ENCODE data around the gene FNIP2.
"Not testable (repeated sequence)": the region's sequence is repeated elsewhere in the genome, so short reads cannot be mapped to it uniquely, and the experiment has no call there.

Gene FNIP2

DNA sequence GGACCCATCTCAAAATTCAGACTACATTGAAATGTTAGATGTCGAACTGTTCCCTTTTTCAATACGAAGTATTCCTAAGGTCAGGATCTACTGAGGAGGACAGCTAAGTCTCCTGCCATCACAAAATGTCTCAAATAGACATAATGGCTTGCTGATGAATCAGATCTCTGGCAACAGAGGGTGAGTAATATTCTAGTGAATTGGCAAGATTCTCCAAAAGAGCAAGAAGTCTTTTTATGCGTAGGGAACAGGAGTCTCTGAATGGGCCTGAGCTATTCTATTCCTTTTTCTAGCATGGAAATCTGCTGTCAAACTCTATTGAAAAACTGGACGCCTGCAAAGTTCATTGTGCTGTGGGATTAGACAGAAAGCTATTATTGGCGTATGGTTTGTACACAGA, 145.4 kb downstream of the FNIP2 start:
- no peak overlapping the region for H3K4me3 ChIP-seq (ENCODE audit: control insufficient read depth, low read depth, low read length)
- DNase-seq (ENCODE audit: low read depth): peak; percentile 91
- TF ChIP-seq, protein P1, sequence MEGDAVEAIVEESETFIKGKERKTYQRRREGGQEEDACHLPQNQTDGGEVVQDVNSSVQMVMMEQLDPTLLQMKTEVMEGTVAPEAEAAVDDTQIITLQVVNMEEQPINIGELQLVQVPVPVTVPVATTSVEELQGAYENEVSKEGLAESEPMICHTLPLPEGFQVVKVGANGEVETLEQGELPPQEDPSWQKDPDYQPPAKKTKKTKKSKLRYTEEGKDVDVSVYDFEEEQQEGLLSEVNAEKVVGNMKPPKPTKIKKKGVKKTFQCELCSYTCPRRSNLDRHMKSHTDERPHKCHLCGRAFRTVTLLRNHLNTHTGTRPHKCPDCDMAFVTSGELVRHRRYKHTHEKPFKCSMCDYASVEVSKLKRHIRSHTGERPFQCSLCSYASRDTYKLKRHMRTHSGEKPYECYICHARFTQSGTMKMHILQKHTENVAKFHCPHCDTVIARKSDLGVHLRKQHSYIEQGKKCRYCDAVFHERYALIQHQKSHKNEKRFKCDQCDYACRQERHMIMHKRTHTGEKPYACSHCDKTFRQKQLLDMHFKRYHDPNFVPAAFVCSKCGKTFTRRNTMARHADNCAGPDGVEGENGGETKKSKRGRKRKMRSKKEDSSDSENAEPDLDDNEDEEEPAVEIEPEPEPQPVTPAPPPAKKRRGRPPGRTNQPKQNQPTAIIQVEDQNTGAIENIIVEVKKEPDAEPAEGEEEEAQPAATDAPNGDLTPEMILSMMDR (conservative IDR thresholded peaks at IDR 0.05; ENCODE audit: control insufficient read depth, insufficient read depth, low read depth, low read length): no peak

DNA sequence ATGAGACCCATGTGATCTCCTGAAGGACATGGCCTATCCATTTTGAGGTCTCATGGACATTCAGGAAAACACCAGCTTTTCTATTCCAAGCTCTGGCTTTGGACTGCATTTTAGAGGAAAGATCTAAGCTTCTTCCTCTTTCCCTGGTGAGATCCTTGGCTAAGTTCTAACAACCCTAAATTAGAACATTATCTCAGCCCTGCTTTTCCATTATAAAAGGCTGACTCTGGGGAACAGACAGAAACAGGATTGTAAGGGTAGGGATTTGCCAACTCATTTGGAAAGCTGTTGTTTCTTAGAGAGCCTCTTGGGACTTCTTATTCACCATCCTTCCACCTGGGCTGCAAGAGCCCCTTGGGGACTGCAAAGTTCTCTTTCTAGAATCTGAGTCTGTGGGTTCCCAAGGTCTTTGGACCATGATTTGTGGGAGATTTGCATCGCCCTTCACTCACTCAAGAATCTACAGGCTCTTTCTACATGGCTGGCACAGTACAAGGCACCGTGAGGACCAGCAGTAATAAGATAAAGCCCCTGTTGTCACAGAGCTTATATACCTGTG, 146.9 kb downstream of the FNIP2 start:
- DNase-seq (ENCODE audit: low read depth): peak; percentile 49
- TF ChIP-seq, protein P1 (conservative IDR thresholded peaks at IDR 0.05; ENCODE audit: control insufficient read depth, insufficient read depth, low read depth, low read length): no peak
- no peak overlapping the region for H3K4me3 ChIP-seq (ENCODE audit: control insufficient read depth, low read depth, low read length)

DNA sequence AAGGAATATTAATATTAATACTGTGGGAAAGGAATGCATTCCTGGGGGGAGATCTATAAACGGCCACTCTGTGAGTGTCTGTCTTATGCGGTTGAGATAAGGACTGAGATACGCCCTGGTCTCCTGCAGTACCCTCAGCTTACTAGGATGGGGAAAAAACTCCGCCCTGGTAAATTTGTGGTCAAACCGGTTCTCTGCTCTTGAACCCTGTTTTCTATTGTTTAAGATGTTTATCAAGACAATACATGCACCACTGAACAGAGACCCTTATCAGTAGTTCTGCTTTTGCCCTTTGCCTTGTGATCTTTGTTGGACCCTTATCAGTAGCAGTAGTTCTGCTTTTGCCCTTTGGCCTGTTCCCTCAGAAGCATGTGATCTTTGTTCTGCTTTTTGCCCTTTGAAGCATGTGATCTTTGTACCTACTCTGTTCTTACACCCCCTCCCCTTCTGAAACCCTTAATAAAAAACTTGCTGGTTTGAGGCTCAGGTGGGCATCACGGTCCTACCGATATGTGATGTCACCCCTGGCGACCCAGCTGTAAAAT, 151.7 kb downstream of the FNIP2 start:
- H3K4me3 ChIP-seq (ENCODE audit: control insufficient read depth, low read depth, low read length); DNase-seq (ENCODE audit: low read depth): not testable (repeated sequence)

DNA sequence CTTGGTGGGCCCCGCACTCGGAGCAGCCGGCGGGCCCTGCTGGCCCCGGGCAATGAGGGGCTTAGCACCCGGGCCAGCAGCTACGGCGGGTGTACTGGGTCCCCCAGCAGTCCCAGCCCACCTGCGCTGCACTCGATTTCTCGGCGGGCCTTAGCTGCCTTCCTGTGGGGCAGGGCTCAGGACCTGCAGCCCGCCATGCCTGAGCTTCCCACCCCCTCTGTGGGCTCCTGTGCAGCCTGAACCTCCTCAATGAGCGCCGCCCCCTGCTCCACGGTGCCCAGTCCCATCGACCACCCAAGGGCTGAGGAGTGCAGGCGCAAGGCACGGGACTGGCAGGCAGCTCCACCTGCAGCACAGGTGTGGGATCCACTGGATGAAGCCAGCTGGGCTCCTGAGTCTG, 158.9 kb downstream of the FNIP2 start:
- DNase-seq (ENCODE audit: low read depth): not testable (repeated sequence)

DNA sequence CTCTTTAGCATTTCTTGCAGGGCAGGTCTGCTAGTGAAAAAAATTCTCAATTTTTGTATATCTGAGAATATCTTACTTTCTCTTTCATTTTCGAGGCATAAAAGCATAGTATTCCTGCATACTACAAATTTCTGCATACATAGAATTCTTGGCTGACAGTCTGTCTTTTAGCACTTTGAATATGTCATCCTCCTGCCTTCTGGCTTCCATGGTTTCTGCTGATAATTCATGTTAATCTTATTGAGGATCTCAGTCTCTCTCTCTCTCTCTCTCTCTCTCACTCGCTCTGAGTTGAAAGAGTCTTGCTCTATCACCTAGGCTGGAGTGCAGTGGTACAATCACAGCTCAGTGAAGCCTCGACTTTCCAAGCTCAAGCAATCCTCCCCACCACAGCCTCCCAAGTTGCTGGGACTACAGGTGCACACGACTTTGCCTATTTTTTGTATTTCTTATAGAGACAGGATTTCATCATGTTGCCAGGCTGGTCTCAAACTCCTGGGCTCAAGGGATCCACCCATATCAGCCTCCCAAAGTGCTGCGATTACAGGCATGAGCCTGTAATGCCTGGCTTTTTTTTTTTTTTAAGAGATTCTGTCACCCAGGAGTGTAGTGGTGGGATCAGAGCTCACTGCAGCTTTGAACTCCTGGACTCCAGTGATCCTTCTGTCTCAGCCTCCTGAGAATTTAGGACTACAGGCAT, 161.3 kb downstream of the FNIP2 start:
- no peak overlapping the region for H3K4me3 ChIP-seq (ENCODE audit: control insufficient read depth, low read depth, low read length)
- no peak for DNase-seq (ENCODE audit: low read depth)
- TF ChIP-seq, protein P1 (conservative IDR thresholded peaks at IDR 0.05; ENCODE audit: control insufficient read depth, insufficient read depth, low read depth, low read length): no peak

More for the DNA sequence above, 158.9 kb downstream of the FNIP2 start:
- H3K4me3 ChIP-seq (ENCODE audit: control insufficient read depth, low read depth, low read length): not testable (repeated sequence)

DNA sequence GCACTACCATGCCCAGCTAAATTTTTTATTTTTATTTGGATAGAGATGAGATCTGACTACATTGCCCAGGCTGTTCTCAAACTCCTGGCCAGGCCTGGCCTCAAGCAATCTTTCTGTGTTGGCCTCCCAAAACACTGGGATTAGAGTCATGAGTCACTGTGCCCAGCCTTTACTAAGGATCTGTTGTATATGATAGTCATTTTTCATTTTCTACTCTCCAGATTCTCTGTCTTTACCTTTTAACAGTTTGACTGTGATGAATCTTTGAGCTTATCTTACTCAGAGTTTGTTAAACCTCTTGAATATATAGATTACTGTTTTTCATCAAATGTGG, 161.8 kb downstream of the FNIP2 start:
- DNase-seq (ENCODE audit: low read depth): peak; percentile 19
- no peak overlapping the region for H3K4me3 ChIP-seq (ENCODE audit: control insufficient read depth, low read depth, low read length)
- TF ChIP-seq, protein P1 (conservative IDR thresholded peaks at IDR 0.05; ENCODE audit: control insufficient read depth, insufficient read depth, low read depth, low read length): no peak

DNA sequence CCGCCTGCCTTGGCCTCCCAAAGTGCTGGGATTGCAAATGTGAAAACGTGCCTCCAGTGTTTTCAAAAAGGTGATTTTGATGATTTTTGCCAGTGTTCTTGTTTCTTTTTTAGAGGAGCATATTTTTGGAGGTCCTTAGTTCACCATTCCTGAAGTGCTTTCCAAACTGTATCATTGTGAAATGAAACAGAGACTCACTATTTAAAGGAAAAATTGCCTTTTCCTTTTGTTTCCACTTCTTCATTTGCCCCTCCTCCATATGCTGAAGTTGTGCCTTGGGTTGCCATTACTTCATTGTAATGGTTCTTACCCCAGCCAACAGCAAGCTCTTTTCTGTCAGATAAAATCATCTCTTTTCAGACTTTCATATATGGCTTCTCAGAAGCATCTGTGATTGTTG, 164.4 kb downstream of the FNIP2 start:
- no peak overlapping the region for H3K4me3 ChIP-seq (ENCODE audit: control insufficient read depth, low read depth, low read length)
- TF ChIP-seq, protein P1 (conservative IDR thresholded peaks at IDR 0.05; ENCODE audit: control insufficient read depth, insufficient read depth, low read depth, low read length): no peak
- no peak for DNase-seq (ENCODE audit: low read depth)

Measured in fibroblast of mammary gland (primary cell).